ENCODE results near the gene SSTR4. TPM values are rescaled to one million over a fixed set of nuclear protein-coding genes. Genes with fewer than 3 reads are reported as not detected.

The SSTR4 gene
- total and polyA plus RNA-seq, 8 donors: 0.07 TPM; not detected in 7

DNA sequence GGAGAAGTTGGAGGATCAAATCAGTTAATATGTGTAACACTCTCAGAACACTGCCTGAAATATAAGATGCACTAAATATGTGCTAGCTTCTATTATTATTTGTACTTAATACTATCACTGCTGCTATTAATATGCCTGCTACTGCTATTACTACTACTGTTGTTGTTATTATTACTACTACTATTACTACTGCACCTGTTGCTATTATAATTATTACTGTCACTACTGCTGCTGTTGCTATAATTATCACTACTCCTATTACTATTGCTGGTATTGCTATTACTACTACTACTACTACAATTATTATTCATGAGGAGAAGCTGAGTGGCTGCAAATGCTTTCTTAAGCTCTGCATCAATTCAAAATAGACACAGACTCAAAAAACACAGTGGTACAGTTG is 16.7 kb upstream of the SSTR4 start:
- H3K4me1 ChIP-seq: no peaks in the 10 kb centered on the region
- H3K4me3 ChIP-seq: no peak overlapping the region
- TF ChIP-seq, protein P1, sequence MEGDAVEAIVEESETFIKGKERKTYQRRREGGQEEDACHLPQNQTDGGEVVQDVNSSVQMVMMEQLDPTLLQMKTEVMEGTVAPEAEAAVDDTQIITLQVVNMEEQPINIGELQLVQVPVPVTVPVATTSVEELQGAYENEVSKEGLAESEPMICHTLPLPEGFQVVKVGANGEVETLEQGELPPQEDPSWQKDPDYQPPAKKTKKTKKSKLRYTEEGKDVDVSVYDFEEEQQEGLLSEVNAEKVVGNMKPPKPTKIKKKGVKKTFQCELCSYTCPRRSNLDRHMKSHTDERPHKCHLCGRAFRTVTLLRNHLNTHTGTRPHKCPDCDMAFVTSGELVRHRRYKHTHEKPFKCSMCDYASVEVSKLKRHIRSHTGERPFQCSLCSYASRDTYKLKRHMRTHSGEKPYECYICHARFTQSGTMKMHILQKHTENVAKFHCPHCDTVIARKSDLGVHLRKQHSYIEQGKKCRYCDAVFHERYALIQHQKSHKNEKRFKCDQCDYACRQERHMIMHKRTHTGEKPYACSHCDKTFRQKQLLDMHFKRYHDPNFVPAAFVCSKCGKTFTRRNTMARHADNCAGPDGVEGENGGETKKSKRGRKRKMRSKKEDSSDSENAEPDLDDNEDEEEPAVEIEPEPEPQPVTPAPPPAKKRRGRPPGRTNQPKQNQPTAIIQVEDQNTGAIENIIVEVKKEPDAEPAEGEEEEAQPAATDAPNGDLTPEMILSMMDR (IDR thresholded peaks at IDR 0.05): no peak
- ATAC-seq (no peak), DNase-seq (no peak), FAIRE-seq (no peak)
- H3K36me3 ChIP-seq: no peaks in the 10 kb centered on the region
- H3K27ac ChIP-seq: no peak overlapping the region
- H3K27me3 ChIP-seq: no peaks in the 10 kb centered on the region
- intact Hi-C loops (cut with DNase I): no loop called here
- H3K9me3 ChIP-seq: no peaks in the 10 kb centered on the region

DNA sequence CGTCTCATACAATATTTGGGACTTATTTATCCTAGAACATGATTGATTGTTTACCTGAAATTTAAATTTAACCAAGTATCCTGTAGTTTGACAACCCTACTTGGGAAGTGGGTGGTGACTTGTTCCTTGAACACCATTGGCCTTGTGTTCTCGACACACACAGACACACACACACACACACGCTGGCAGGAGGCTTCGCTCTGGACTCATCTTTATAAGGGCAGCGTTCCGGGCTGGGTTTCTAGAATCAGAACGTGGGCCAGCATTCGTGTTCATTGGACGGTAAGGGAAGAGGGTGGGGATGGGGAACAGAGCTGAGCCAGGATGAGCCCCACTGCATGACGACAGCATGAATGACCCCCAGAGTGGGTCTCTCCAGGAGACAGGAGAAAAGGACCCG is 16.2 kb upstream of the SSTR4 start:
- Histone ChIP-seq H3K9me3 (no peaks in the 10 kb centered on the region), H3K4me3 (no peak overlapping the region), H3K27ac (no peak overlapping the region), H3K27me3 (no peaks in the 10 kb centered on the region), H3K4me1 (no peaks in the 10 kb centered on the region), H3K36me3 (no peaks in the 10 kb centered on the region)
- intact Hi-C loops (cut with DNase I): no loop called here
- TF ChIP-seq, protein P1 (IDR thresholded peaks at IDR 0.05): no peak
- FAIRE-seq (no peak), DNase-seq (no peak), ATAC-seq (no peak)
- 74 to 76% methylated on average over 11 of the region's 11 CpGs for WGBS, 2 donors

DNA sequence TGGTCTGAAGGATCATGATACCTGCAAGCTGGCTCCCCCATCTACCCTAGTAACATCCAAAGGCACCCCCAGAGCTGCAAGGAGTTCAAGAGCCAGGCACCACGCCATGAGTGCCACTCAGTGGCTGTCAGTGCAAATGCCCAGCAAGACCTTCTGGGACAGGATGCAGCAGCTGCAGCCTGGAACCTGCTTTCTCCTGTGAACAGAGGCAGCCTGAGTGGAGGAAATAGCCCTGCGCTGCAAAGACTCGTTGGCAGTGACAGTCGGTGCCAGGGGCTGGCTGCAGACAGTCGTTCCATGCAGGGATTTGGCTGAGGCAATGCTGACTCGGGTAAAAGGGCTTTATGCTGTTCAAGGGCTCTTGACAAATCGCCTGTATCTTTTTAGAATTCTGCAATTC is 15.7 kb upstream of the SSTR4 start:
- Histone ChIP-seq H3K9me3 (no peaks in the 10 kb centered on the region), H3K27me3 (no peaks in the 10 kb centered on the region), H3K27ac (no peak overlapping the region), H3K4me1 (no peaks in the 10 kb centered on the region), H3K36me3 (no peaks in the 10 kb centered on the region), H3K4me3 (no peak overlapping the region)
- TF ChIP-seq, protein P1 (IDR thresholded peaks at IDR 0.05): no peak
- DNase-seq (no peak), FAIRE-seq (no peak), ATAC-seq (no peak)
- 55 to 66% methylated on average over 7 of the region's 7 CpGs for WGBS, 2 donors
- intact Hi-C loops (cut with DNase I): no loop called here

DNA sequence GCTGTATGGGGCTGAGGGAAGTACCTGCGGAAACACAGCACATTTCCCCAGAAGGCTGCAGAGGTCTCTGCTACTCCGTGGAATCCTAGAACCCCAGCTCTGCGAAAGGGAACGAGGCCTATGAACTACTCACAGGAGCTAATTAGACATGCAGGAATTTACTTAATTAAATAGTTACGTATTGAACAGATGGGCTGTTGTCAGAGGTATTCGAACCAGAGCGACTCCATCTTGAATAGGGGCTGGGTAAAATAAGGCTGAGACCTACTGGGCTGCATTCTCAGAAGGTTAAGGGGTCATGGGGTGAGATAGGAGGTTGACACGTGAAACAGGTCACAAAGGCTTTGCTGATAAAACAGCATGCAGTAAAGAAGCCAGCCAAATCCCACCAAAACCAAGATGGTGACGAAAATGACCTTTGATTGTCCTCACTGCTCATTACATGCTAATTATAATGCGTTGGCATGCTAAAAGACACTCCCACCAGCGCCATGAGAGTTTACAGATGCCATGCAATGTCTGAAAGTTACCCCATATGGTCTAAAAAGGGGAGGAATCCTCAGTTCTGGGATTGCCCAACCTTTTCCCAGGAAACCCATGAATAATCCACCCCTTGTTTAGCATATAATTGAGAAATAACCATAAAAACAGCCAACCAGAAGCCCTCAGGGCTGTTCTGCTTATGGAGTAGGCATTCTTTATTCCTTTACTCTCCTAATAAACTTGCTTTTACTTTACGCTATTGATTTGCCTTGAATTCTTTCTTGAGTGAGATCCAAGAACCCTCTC is 14.7 kb upstream of the SSTR4 start:
- WGBS, 2 donors: 62 to 74% methylated on average over 12 of the region's 12 CpGs
- intact Hi-C loops (cut with DNase I): no loop called here
- H3K36me3 ChIP-seq: no peaks in the 10 kb centered on the region
- no peaks in the 10 kb centered on the region for H3K4me1 ChIP-seq
- TF ChIP-seq, protein P1 (IDR thresholded peaks at IDR 0.05): no peak
- no peaks in the 10 kb centered on the region for H3K27me3 ChIP-seq
- no peak for ATAC-seq
- no peak for DNase-seq
- H3K4me3 ChIP-seq: no peak overlapping the region
- H3K9me3 ChIP-seq: no peaks in the 10 kb centered on the region
- no peak overlapping the region for H3K27ac ChIP-seq
- FAIRE-seq: no peak

DNA sequence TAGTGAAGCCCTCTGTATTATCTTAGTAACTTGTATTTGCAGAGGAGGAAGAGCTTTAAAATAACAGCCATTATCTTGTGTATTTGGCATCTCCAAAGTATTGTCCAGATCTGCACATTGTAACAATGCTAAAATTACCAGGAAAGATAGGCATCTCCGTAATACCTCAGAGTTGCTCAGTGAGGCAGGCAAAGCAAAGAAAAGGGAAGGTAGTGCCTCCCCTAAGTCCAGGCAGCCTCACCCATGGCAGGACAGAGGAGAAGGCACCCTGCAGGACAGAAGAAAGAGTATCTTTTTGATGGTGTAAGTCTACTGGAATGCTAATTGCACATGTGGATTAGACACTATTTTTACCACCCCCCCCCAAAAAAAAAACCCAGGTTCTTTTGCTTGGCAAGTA is 13.6 kb upstream of the SSTR4 start:
- ATAC-seq (no peak), DNase-seq (no peak), FAIRE-seq (no peak)
- H3K27ac ChIP-seq: no peak overlapping the region
- no peak overlapping the region for H3K4me3 ChIP-seq
- intact Hi-C loops (cut with DNase I): no loop called here
- H3K9me3 ChIP-seq: no peaks in the 10 kb centered on the region
- H3K4me1 ChIP-seq: no peaks in the 10 kb centered on the region
- WGBS, 2 donors: 72 to 85% methylated on average over 1 of the region's 1 CpG
- no peaks in the 10 kb centered on the region for H3K27me3 ChIP-seq
- TF ChIP-seq, protein P1 (IDR thresholded peaks at IDR 0.05): no peak
- no peaks in the 10 kb centered on the region for H3K36me3 ChIP-seq
